GM19372 (cell line): ENCODE results near the gene ETV6.
"Not testable (repeated sequence)": the region's sequence is repeated elsewhere in the genome, so short reads cannot be mapped to it uniquely, and the experiment has no call there.

Experiments used
- ATAC-seq: cut with Tn5 transposase; IDR thresholded peaks from one replicate; pipeline ENCODE4 v1.9.1; 2021; ENCODE audit warnings: mild to moderate bottlenecking, low read depth, moderate library complexity; ENCODE audit not compliant: unreplicated experiment

The ETV6 gene

GRCh38 chr12:11895421-11896078 is 246.1 kb downstream of the ETV6 start:
- no peak for ATAC-seq

DNA sequence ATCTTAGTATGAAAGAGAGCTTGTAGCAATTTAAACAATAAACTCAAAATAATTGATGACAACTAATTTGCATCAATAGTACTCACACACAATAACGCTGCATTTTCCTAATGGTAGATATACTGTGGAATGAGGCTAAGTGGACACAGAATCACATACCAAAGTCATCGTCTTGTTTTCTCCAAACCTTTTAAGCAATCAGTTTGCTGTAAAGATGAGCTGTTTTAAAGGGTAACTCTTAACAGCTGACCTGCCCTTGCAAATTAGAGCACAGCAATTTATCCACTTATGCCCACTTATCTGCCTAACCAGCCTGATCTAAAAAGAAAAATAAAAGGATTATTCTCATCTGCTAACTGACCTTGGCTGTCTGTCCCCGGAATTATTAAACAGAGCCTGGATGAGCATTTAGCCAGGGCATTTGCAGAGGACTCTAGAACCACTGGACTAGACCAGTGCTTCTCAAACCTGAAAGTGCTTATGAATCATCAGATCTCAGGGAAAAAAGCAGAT is 247.0 kb downstream of the ETV6 start:
- no peak for ATAC-seq

GRCh38 chr12:11897923-11898322 is 248.4 kb downstream of the ETV6 start:
- no peak for ATAC-seq

DNA sequence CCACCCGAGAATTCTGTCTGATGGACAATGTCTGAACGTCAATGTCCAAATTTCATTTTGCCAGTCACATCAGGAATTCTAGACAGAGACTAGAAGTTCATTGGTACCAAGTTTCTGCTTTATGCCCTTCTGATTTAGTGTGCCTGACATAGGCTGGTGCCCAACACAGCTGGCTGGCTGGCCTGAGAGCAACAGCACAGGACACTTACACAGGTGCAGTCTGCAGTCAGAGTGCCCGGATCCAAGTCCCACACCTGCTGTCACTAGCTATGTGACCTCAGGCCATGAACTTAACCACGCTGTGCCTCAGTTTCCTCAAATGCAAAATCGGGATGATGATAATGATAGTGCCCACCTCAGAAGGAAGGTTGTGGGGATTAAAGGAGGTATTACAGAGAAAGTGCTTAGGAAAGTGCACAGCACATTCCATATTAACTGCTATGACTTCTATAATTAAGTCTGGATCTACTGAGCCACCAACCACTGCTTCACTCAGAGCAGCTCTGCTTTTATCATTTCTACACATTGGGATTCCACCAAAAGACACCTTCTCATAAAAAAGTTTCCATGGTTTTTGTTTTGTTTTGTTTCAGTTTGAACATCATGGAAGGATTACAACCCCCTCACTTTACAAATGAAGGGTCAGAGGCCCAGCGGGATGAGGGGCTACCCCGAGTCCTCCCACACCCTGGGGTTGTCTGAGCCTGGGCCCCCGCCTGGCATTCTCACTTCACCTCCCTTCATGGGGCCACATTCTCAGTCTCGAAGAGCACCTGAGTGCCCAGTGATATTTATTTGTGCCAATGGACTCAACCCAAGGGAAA is 252.4 kb downstream of the ETV6 start:
- no peak for ATAC-seq

DNA sequence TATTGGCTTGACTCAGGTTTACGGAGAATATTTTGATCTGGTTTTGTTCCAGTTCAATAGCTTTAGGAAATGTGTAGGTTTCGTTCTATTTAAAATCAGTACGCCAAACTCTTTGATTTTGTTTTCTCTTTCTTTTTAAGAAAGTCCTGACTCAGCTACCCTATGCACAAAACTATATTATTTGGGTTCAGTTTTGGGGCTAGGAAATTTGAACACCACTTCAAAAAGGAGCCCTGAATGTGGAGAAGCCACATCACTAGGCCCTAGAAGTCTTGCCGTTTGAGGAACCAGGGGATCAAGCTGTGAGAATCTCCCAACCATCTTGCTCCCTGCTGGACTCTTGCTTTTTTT is 253.0 kb downstream of the ETV6 start:
- no peak for ATAC-seq

GRCh38 chr12:11904124-11904523 is 254.7 kb downstream of the ETV6 start:
- ATAC-seq, result no peak

GRCh38 chr12:11905534-11905933 is 256.1 kb downstream of the ETV6 start:
- ATAC-seq, result no peak

DNA sequence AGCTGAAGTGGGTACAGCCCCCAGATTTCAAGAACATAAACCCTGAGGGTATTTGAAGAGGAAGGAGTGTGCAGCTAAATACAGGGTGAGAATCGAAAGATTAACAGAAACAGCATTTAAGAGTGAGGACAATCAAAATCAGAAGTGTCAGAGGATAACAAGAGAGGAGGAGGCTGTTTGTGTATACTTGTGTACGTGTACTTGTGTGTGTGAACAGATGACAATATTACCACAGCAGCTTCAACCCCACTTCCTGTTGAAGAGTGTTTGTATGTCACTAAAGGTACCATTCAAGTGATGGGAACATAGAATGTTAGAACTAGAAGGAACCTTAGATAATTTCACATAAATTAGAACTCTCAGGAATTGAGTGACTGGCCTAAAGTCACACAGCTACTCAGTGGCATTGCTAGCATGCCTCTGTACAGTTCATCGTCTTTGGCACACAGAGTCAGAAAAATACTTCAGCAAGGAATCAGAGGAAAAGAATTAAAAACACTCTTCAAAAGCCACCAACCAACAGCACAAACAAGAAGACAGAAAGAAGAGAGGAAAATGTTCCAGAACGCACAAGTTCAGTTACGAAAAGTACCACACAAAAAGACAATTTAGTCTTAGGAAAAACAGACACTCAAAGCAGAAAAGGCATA is 256.9 kb downstream of the ETV6 start:
- ATAC-seq, result no peak

DNA sequence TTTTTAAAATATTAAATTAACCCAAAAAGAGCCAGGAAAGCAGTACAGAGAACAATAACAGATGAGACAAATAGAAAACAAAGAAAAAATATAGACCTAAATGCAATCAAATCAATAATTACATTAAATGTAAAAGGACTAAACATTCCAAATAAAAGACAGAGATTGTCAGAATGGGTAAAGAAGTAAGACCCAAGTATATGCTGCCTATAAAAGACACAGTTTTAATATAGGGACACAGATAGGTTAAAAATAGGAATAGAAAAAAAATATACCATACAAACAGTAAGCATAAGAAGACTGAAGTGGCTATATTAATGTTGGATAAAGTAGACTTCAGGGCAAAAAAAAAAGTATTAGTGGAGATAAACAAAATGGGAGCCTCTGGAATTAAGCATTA is 258.2 kb downstream of the ETV6 start:
- no peak for ATAC-seq

GRCh38 chr12:11909406-11909805 is 259.9 kb downstream of the ETV6 start:
- ATAC-seq, result not testable (repeated sequence)

- no peak for ATAC-seq
These were observed 266.6 kb downstream of the ETV6 start for GRCh38 chr12:11916113-11916512.

DNA sequence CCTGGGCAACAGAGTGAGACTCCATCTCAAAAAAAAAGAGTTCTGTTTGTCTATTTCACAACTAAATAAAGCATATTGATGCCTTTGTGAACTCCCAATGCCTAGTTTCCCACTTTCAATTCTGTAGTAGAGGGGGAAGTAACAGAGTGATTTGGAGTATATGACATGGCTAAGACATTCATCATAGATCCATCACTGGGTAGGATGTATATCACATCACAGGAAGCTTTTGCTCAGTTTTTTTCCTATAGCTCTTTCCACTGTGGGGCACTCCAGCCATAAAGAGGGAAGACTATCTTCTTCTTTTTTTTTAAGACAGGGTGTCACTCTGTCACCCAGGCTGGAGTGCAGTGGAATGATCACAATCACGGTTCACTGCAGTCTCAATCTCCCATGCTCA is 267.3 kb downstream of the ETV6 start:
- ATAC-seq, result no peak

DNA sequence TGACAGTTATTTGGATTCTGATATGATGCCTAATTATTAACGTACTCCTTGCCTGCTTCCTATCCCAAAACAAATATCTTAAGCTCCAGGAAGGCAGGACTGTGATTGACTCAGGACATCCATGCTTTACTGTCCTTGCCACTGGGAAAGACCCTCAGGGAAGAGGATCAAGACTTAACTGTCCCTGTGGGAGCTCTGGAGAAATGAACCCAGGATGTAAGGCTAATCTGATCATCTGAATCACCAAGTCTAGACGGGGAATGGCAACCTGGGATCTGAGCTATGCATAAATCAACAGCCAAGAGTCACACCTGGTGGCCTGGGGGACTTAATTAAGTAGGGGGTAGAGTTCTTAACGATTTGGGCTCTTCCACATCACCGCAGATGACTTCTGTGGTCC is 268.0 kb downstream of the ETV6 start:
- ATAC-seq, result no peak

GRCh38 chr12:11920231-11920630 is 270.8 kb downstream of the ETV6 start:
- ATAC-seq, result no peak

- no peak for ATAC-seq
These were observed 272.9 kb downstream of the ETV6 start for GRCh38 chr12:11922361-11922760.

DNA sequence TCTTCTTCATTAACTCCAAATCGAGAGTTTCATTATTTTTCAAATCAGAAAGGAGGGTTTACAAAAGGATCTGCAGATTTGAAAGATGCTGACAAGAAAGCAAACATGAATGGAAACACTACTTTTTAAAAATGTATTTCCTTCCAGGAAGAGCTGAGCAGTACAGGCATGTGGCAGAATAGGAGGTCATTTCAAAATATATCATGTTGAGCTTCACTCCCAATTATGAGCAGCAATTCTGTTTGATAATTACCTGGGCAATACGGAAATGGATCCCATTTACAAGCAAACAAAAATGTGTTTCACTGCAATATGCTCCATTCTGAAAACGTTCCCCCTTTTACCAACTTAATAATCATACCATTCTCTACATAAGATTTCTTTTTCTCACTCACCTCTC is 273.6 kb downstream of the ETV6 start:
- no peak for ATAC-seq

DNA sequence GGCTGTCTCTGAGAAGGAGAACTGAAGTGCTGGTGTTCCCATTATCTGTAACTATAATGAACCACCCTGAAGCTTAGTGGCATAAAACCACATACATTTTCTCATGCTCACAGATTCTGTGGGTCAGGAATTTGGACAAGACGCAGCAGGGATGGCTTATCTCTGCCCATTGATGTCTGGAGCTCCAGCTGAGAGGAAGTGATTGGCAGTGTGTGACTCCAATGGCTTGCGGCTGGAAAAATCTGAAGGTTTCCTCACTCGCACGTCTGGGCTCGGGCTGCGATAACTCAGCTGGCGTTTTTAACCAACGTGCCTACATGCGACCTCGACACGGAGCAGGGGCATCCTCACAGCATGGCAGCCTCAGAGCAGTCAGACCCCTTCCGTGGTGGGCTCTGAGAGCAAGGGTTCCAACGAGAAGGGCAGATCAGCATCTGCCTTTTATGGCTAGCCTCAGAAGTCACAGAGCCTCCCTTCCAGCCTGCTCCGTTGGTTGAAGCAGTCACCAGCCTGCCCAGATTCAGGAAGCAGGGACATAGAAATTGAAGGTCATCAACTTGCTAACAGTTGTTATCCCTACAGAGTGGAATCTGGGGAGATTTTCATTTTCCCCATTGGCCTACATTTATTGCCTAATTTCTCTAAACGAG is 277.9 kb downstream of the ETV6 start:
- ATAC-seq, result no peak

DNA sequence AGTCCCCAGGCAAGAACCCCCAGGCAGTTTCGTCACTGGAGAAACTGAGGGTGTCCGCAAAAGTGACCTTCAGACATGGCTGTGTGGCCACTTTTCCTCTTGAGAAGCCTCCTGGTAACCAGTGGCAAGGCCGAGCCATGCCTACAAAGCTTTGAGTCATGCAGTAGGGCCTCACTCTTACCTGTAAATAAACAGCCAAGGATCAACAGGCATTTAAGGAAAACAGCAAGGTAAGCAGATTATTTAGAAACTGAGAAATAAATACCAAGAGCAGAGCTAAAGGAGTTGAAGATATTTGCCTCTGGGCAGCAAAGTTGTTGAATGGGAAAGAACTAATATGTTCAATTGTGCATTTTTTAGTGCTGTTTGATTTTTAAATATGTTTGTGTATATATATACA is 280.2 kb downstream of the ETV6 start:
- ATAC-seq, result no peak

DNA sequence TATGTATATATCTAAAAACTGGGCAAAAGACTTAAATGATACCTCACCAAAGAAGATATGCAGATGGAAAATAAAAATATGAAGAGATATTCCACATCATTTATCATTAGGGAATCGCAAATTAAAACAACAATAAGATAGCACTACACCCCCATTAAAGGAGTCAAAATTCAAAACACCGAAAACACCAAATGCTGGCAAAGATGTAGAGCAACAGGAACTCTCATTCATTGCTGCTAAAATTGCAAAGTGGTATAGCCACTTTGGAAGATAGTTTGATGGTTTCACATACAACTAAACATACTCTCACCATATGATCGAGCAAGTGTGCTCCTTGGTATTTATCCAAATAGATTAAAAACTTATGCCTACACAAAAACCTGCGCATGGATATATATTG is 289.7 kb downstream of the ETV6 start:
- no peak for ATAC-seq

DNA sequence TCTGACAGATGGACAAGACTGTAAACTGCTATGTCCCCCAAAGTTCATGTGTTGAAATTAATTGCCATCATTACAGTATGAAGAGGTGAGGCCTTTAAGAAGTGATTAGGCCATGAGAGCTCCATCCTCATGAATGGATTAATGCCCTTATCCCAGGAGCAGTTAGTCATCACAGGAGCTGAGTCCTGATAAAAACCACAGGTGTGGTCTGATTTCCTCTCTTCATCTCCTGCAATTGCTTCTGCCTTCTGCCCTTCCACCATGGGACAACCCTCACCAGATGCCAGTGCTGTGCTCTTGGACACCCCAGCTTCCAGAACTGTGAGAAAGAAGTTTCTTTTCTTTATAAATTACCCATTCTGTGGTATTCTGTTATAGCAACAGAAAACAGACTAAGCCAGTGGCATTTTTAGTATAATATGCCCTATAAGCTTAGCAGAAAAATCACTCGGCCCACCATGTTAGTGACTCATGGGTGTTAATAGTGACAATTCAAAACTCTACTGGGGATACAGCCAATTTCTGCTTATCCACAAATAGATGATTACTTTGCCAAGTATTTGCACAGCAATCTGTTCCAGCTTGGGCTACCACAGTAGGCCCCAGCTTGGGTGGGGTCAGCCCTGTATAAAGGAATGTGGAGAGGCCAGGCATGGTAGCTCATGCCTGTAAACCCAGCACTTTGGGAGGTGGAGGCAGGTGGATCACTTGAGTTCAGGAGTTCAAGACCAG is 292.3 kb downstream of the ETV6 start:
- ATAC-seq, result no peak
